ENCODE data around the gene CRTAC1.

- TF ChIP-seq, protein P1, sequence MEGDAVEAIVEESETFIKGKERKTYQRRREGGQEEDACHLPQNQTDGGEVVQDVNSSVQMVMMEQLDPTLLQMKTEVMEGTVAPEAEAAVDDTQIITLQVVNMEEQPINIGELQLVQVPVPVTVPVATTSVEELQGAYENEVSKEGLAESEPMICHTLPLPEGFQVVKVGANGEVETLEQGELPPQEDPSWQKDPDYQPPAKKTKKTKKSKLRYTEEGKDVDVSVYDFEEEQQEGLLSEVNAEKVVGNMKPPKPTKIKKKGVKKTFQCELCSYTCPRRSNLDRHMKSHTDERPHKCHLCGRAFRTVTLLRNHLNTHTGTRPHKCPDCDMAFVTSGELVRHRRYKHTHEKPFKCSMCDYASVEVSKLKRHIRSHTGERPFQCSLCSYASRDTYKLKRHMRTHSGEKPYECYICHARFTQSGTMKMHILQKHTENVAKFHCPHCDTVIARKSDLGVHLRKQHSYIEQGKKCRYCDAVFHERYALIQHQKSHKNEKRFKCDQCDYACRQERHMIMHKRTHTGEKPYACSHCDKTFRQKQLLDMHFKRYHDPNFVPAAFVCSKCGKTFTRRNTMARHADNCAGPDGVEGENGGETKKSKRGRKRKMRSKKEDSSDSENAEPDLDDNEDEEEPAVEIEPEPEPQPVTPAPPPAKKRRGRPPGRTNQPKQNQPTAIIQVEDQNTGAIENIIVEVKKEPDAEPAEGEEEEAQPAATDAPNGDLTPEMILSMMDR (IDR thresholded peaks at IDR 0.05): no peak
- peak in 1 of 2 donors; percentile 22 for TF ChIP-seq EP300 (IDR thresholded peaks at IDR 0.05)
- TF ChIP-seq POLR2A (IDR thresholded peaks at IDR 0.05): no peak
Measured at GRCh38 chr10:97875391-97875790, 155.0 kb downstream of the CRTAC1 start.
